Glomerular endothelial cell (primary cell): ENCODE data around the gene MIER2. TPM values are rescaled to one million over a fixed set of nuclear protein-coding genes. Genes with fewer than 3 reads are reported as not detected.

Experiments used
- DNase-seq: peaks from one replicate; pipeline ENCODE4 v3.0.0-alpha.2; 2011; ENCODE audit warnings: low read depth, low spot score; ENCODE audit errors: extremely low read depth
- total RNA-seq: library from RNA; depleted of rRNA; stranded (reverse); fragments of >200 nt; gene quantifications from 2 replicates; pipeline ENCODE4 v1.2.3, GENCODE V29; 2015

MIER2 gene
- total RNA-seq, 1 donor from 2014 or later: 38.2 TPM

GRCh38 chr19:379796-380195 is 35.2 kb upstream of the MIER2 start:
- DNase-seq: no peak

GRCh38 chr19:378706-379105 is 34.1 kb upstream of the MIER2 start:
- no peak for DNase-seq

GRCh38 chr19:377801-378581 is 33.4 kb upstream of the MIER2 start:
- no peak for DNase-seq

DNA sequence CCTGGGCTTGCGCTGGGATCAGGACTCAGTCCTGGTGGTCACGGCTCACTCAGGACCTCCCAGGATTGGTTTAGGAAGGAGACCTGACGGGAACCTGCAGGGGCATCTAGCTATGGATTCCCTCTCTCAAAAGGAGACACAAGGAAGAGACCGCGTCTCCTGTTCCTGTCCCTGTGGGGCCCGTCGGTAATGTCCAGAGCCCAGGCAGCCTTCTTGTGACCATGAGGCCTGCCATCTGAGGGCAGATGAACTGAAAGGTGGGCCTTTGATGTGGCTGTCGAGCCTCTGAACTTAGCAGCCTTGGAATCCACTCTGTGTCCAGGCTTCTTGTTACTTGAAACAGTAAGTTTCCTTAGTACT is 31.5 kb upstream of the MIER2 start:
- DNase-seq: no peak

- no peak for DNase-seq
Observed at GRCh38 chr19:375395-376110, 31.0 kb upstream of the MIER2 start.

- no peak for DNase-seq
Observed at GRCh38 chr19:374886-375235, 30.3 kb upstream of the MIER2 start.

- DNase-seq: no peak
Observed at GRCh38 chr19:374183-374885, 29.7 kb upstream of the MIER2 start.

- no peak for DNase-seq
Observed at GRCh38 chr19:373391-374182, 29.0 kb upstream of the MIER2 start.

GRCh38 chr19:372306-372890 is 27.8 kb upstream of the MIER2 start:
- DNase-seq: no peak

DNA sequence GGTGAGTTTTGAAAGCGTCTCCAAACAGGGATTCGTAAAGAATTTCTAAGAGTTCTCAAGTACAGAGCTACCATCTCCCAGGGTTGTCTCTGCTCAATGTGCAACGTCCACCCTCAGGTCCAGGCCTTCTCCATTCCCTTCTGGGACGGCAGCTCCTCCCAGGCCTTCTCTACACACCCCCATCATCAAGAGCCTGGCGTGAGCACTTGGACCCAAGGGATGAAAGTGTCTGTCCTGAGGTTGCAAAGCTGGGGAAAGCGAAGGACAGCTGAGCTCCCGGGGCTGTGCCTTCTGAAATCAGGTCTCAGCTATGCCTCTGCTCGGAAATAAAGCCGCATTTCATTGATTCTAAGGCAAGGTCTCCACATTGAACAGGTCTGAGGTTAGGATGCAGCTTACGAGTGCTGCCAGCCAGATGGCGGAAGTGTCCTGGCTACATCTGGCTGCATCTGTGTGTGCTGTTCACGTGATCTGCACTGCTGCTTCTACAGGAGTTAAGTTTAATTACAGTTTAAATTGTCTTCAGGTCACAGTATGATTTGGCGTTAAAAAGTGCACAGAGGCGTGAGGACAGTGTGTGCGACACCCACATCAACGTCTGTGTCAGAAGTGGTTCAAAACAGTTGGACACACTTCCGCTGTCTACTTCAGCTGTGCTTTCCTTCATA is 27.0 kb upstream of the MIER2 start:
- DNase-seq: no peak

DNA sequence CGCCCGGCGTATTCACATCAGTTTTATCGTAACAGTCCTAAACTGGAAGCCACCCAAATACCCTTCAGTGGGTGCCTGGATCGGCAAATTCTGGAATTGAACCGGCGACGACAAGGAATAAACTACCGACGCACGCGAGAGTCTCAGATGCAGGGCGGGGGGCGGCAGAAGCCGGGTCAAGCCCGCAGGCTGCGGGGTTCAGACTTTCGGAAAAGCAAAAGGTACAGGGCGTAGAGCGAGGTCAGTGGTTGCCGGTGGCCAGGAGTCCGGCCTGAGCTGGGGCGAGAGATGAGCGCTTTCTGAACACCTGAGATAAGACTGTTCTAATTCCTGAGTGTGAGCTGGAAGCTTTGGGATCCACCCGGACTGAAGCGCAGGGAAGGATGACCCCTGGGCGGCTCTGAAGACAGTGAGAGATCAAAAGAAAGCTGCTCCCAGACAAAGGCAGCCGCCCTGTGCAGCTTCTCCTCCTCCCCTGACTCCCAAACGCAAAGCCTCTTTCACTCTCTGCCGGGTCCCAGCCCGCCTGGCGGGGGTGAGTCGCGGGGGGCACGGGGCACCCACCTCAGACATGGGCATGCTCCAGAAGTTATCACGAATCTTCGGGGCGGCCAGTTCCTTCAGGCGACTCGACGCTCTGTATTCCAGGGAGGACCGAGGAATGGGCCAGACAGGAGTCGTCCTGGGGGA is 26.2 kb upstream of the MIER2 start:
- DNase-seq: no peak

DNA sequence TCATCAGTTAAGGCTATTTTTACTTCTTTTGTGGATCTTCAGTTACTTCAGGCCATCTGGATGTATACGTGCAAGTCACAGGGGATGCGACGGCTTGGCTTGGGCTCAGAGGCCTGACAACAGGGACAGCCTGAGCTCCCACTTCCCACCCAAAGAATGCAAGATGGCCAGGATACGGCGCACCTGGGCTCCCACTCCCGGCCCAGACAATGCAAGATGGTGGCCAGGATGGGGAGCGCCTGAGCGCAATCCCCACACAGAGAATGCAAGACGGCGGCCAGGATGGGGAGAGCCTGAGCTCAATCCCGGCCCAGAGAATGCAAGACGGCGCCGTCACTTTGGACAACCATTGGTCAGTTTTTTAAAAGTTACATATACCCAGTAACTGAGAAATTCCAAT is 25.3 kb upstream of the MIER2 start:
- DNase-seq: no peak

GRCh38 chr19:369256-369655 is 24.7 kb upstream of the MIER2 start:
- no peak for DNase-seq

- no peak for DNase-seq
Observed at GRCh38 chr19:368630-369024, 24.0 kb upstream of the MIER2 start.

- DNase-seq: no peak
Observed at GRCh38 chr19:367963-368629, 23.5 kb upstream of the MIER2 start.

GRCh38 chr19:367561-367960 is 23.0 kb upstream of the MIER2 start:
- DNase-seq: no peak

- no peak for DNase-seq
Observed at GRCh38 chr19:366951-367350, 22.4 kb upstream of the MIER2 start.

DNA sequence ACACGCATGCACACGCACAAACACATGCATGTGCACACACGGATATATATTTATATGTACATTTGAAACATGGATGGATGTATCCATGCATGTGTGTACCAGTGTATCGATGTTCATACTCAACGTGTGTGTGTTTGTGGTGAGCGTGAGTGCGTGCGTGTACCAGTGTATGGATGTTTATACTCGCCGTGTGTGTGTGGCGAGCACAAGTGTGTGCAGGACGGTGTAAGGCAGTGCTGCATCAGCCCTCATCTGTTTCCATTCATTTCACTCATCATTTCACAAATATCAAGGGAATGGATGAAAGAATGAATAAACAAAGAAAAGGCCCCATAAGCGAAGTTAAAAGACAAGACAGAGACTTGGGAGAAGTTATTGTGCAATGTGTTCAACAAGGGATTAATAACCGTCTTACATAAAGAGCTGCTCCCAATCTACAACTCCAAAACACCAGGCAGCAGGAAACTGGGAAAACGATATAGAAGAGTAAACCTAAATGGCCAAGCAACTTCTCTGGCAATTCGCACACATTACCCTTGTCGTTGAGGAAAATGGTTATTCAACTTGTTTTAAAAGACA is 21.7 kb upstream of the MIER2 start:
- DNase-seq: no peak
